IMR-90 (cell line): ENCODE results near the gene SMCO3. TPM values are rescaled to one million over a fixed set of nuclear protein-coding genes. Genes with fewer than 3 reads are reported as not detected.

Experiments used
- ATAC-seq: fragments of 200-7000 bp; cut with Tn5 transposase; 2 replicates; pipeline ENCODE4 v1.9.1; 2020; ENCODE audit warnings: low read depth, mild to moderate bottlenecking, moderate library complexity
- BruUV-seq: library from RNA; stranded (reverse); fragments of 400-500 nt; replicated peaks from 2 replicates; lab custom pipeline; 2021; lab: Mats Ljungman, UMichigan
- CTCF ChIA-PET: fragments of 300-600 bp; formaldehyde crosslinking; extraction: SDS; loops from one replicate; lab custom pipeline; 2021; ENCODE audit warnings: antibody characterized with exemption; lab: Yijun Ruan, JAX
- POLR2A ChIA-PET: fragments of 300-600 bp; sonication (Branson Sonifier 250); formaldehyde crosslinking; loops from one replicate; lab custom pipeline; 2022; ENCODE audit warnings: antibody characterized with exemption; ENCODE audit not compliant: unreplicated experiment; lab: Charles Lee
- DNase-seq: peaks from one replicate; pipeline ENCODE4 v3.0.0; 2013
- H2AFZ ChIP-seq: replicated peaks from 2 replicates; pipeline ENCODE3; 2013; ENCODE audit warnings: low read length, mild to moderate bottlenecking; ENCODE audit not compliant: poor library complexity
- H2AK5ac ChIP-seq: 2 replicates; pipeline ENCODE4 v1.6.1; 2013; ENCODE audit warnings: low read depth, low read length, inconsistent platforms
- H2AK9ac ChIP-seq: replicated peaks from 2 replicates; pipeline ENCODE3; 2013; ENCODE audit warnings: mild to moderate bottlenecking, low read depth, low read length, moderate library complexity; ENCODE audit not compliant: poor library complexity
- H2BK120ac ChIP-seq: 2 replicates; pipeline ENCODE4 v1.6.1; 2013; ENCODE audit warnings: low read depth, low read length, inconsistent platforms
- H2BK15ac ChIP-seq: 3 replicates; pipeline ENCODE4 v1.6.1; 2013; ENCODE audit warnings: low read depth, low read length, inconsistent platforms
- H2BK20ac ChIP-seq: 2 replicates; pipeline ENCODE4 v1.6.1; 2013; ENCODE audit warnings: low read depth, mild to moderate bottlenecking, inconsistent platforms, low read length, moderate library complexity
- H2BK5ac ChIP-seq: 2 replicates; pipeline ENCODE4 v1.6.1; 2013; ENCODE audit warnings: mild to moderate bottlenecking, low read depth, low read length, inconsistent platforms; ENCODE audit not compliant: poor library complexity, severe bottlenecking
- H3K14ac ChIP-seq: replicated peaks from 2 replicates; pipeline ENCODE4 v1.6.1; 2013; ENCODE audit warnings: low read depth, low read length, inconsistent platforms
- H3K18ac ChIP-seq: 2 replicates; pipeline ENCODE4 v1.6.1; 2013; ENCODE audit warnings: low read depth, low read length, control low read depth
- H3K23ac ChIP-seq: 2 replicates; pipeline ENCODE4 v1.6.1; 2013; ENCODE audit warnings: low read depth, low read length, inconsistent platforms
- H3K27ac ChIP-seq: 2 replicates; pipeline ENCODE4 v1.5.1; 2013; ENCODE audit warnings: mild to moderate bottlenecking, control low read depth, low read length; ENCODE audit not compliant: insufficient read depth
- H3K27me3 ChIP-seq: 2 replicates; pipeline ENCODE4 v1.6.1; 2013; ENCODE audit warnings: low read length; ENCODE audit not compliant: control insufficient read depth, insufficient read depth
- H3K36me3 ChIP-seq: 2 replicates; pipeline ENCODE4 v1.6.1; 2013; ENCODE audit warnings: low read length, mixed read lengths; ENCODE audit not compliant: control insufficient read depth, insufficient read depth
- H3K4ac ChIP-seq: 2 replicates; pipeline ENCODE4 v1.6.1; 2013; ENCODE audit warnings: low read depth, low read length, inconsistent platforms
- H3K4me1 ChIP-seq: 2 replicates; pipeline ENCODE4 v1.6.1; 2013; ENCODE audit warnings: low read length, mixed read lengths; ENCODE audit not compliant: control insufficient read depth, insufficient read depth
- H3K4me2 ChIP-seq: 2 replicates; pipeline ENCODE4 v1.6.1; 2013; ENCODE audit warnings: low read depth, mild to moderate bottlenecking, control low read depth, low read length, moderate library complexity
- H3K4me3 ChIP-seq: 2 replicates; pipeline ENCODE4 v1.5.1; 2013; ENCODE audit warnings: low read depth, mild to moderate bottlenecking, control low read depth, low read length, moderate library complexity; ENCODE audit not compliant: insufficient read depth
- H3K56ac ChIP-seq: 2 replicates; pipeline ENCODE4 v1.6.1; 2013; ENCODE audit warnings: low read length, inconsistent platforms; ENCODE audit not compliant: insufficient read depth; ENCODE audit errors: extremely low read depth
- H3K79me1 ChIP-seq, 2 experiments: 2 replicates each; pipeline ENCODE4 v1.6.1; 2013; ENCODE audit warnings: low read length in 2 of 2, inconsistent platforms in 1 of 2, low read depth in 1 of 2
- H3K9ac ChIP-seq: 2 replicates; pipeline ENCODE4 v1.6.1; 2013; ENCODE audit warnings: low read depth, low read length, control low read depth
- H3K9me1 ChIP-seq: 2 replicates; pipeline ENCODE4 v1.6.1; 2013; ENCODE audit warnings: low read length, inconsistent platforms; ENCODE audit not compliant: insufficient read depth
- H3K9me3 ChIP-seq: 2 replicates; pipeline ENCODE4 v1.6.1; 2013; ENCODE audit warnings: low read length; ENCODE audit not compliant: control insufficient read depth, insufficient read depth
- H4K20me1 ChIP-seq: 2 replicates; pipeline ENCODE4 v1.6.1; 2013; ENCODE audit warnings: low read length, inconsistent platforms; ENCODE audit not compliant: insufficient read depth
- H4K5ac ChIP-seq: 2 replicates; pipeline ENCODE4 v1.6.1; 2013; ENCODE audit warnings: mild to moderate bottlenecking, low read depth, low read length, control low read depth
- H4K8ac ChIP-seq, 2 experiments: 2 replicates each; pipeline ENCODE4 v1.6.1; 2013; ENCODE audit warnings: low read depth in 2 of 2, low read length in 2 of 2, control low read depth in 1 of 2, inconsistent platforms in 1 of 2
- H4K91ac ChIP-seq: 2 replicates; pipeline ENCODE4 v1.6.1; 2013; ENCODE audit warnings: low read depth, low read length, inconsistent platforms; ENCODE audit not compliant: insufficient read depth
- FOS ChIP-seq: fragments of 150-350 bp; IDR thresholded peaks from 2 replicates; pipeline ENCODE4 v1.6.1; 2016; ENCODE audit warnings: low read depth, low read length
- MAFK ChIP-seq: IDR thresholded peaks from 2 replicates; pipeline ENCODE4 v1.6.1; 2012; ENCODE audit warnings: low read depth, low read length, improper control_type of control experiment
- NFE2L2 ChIP-seq: fragments of 150-350 bp; IDR thresholded peaks from 2 replicates; pipeline ENCODE4 v1.6.1; 2016; ENCODE audit warnings: low read depth, mild to moderate bottlenecking, low read length
- RCOR1 ChIP-seq: IDR thresholded peaks from 2 replicates; pipeline ENCODE4 v1.6.1; 2012; ENCODE audit warnings: mild to moderate bottlenecking, low read length, improper control_type of control experiment; ENCODE audit not compliant: insufficient replicate concordance
- WGBS, 2 experiments: methylation state at CpG; one replicate each; pipeline versions ENCODE4 v1.1.5 to v1.1.7; 2013; ENCODE audit warnings: missing lambda C conversion rate in 2 of 2; ENCODE audit not compliant: insufficient read length in 1 of 2; ENCODE audit errors: extremely low coverage in 2 of 2; 5-methylcytosine and 5-hydroxymethylcytosine counted together
- dilution Hi-C: fragments of 300-500 bp; cut with HindIII; formaldehyde crosslinking; loops from one replicate; pipeline ENCODE4 v1.14.3; 2018; ENCODE audit warnings: low sequenced_read_pairs; ENCODE audit not compliant: unreplicated experiment
- in situ Hi-C: fragments of 300-500 bp; cut with MboI; formaldehyde crosslinking; loops from 3 replicates; pipeline ENCODE4 v1.14.3; 2019; ENCODE audit warnings: low sequenced_read_pairs, inconsistent platforms, mixed read lengths
- intact Hi-C: fragments of 100-400 bp; cut with micrococcal nuclease; formaldehyde crosslinking; loops from 2 replicates; pipeline ENCODE4 v1.10.0; 2022
- polyA plus RNA-seq, 3 experiments: library from polyadenylated mRNA; depleted of rRNA; stranded (reverse); fragments of >200 nt; gene quantifications; 2 replicates each; pipeline ENCODE4 v1.2.3, GENCODE V29; 2012; ENCODE audit warnings: low replicate concordance in 1 of 3
- total RNA-seq: library from RNA; depleted of rRNA; stranded (reverse); fragments of >200 nt; gene quantifications from 2 replicates; pipeline ENCODE4 v1.2.3, GENCODE V29; 2012

The SMCO3 gene
- total and polyA plus RNA-seq, 2 of the 4 experiments (the other 2 are of a cell fraction), result under 0.01 to 0.07 TPM

- no peak for TF ChIP-seq FOS
- TF ChIP-seq RCOR1, result no peak
Observed at GRCh38 chr12:14769466-14769968, 44.5 kb downstream of the SMCO3 start (continued).

- dilution Hi-C loops, result no loop called here
- H3K14ac ChIP-seq, result peak overlapping the region; percentile 84; the same call in 1 of the 2 replicates
- H2AK9ac ChIP-seq, result no peak overlapping the region
- no peak overlapping the region; the same call in 1 of the 2 replicates for H3K18ac ChIP-seq
- no peaks in the 10 kb centered on the region for H3K27me3 ChIP-seq
- in situ Hi-C loops, result no loop called here
- H2AK5ac ChIP-seq, result no peak overlapping the region
- intact Hi-C loops, result no loop called here
- peak overlapping the region; percentile 13 for H2BK5ac ChIP-seq
- H4K91ac ChIP-seq, result no peak overlapping the region
- no peak overlapping the region for H2BK20ac ChIP-seq
- peak overlapping the region; percentile 76 for H3K9ac ChIP-seq
- ATAC-seq, result no peak
- BruUV-seq, result no TSS peak
- H2BK15ac ChIP-seq, result no peak overlapping the region
- peak; percentile 99 for TF ChIP-seq MAFK
- no peak for TF ChIP-seq NFE2L2
- WGBS, 2 experiments, result 28% methylated on average over 4 of the region's 16 CpGs; no CpG with 5 or more reads in 1 of the 2 experiments
- H3K9me1 ChIP-seq, result no peaks in the 10 kb centered on the region
- peaks cover 0 to 29% of the 10 kb centered on the region in 2 experiments; a peak in 3 of 4 replicates for H3K79me1 ChIP-seq
- H3K9me3 ChIP-seq, result no peaks in the 10 kb centered on the region; the same call in 1 of the 2 replicates
- peak overlapping the region; percentile 92 for H2AFZ ChIP-seq
- DNase-seq, result peak; percentile 44
- peak overlapping the region; percentile 87 for H3K4me2 ChIP-seq
- peak overlapping the region; percentile 86; the same call in 1 of the 2 replicates for H3K4ac ChIP-seq
- no peak overlapping the region for H2BK120ac ChIP-seq
- H4K8ac ChIP-seq, result peak overlapping the region; percentile 63 to 79; a peak in 1 of 4 replicates
- ChIA-PET CTCF (no interaction called here), POLR2A (no interaction called here)
- no peaks in the 10 kb centered on the region; the same call in 1 of the 2 replicates for H4K20me1 ChIP-seq
- H3K23ac ChIP-seq, result peak overlapping the region; percentile 84
- H4K5ac ChIP-seq, result peak overlapping the region; percentile 26; the same call in 1 of the 2 replicates
- no peaks in the 10 kb centered on the region for H3K36me3 ChIP-seq
- H3K27ac ChIP-seq, result peak overlapping the region; percentile 76
- no peaks in the 10 kb centered on the region for H3K4me1 ChIP-seq
- H3K56ac ChIP-seq, result no peak overlapping the region
- peak overlapping the region; percentile 62 for H3K4me3 ChIP-seq
Observed at GRCh38 chr12:14768823-14769405, 45.1 kb downstream of the SMCO3 start.
